Activated naive CD4-positive, alpha-beta T cell treated with anti-CD3 and anti-CD28 coated beads for 36 hours (primary cell): Measurements from ENCODE around the gene EEF1A1. TPM values are rescaled to one million over a fixed set of nuclear protein-coding genes. Genes with fewer than 3 reads are reported as not detected.
A peak's percentile ranks its signal among the peaks of the same experiment; 100 is the strongest.
"Not testable (repeated sequence)": the region's sequence is repeated elsewhere in the genome, so short reads cannot be mapped to it uniquely, and the experiment has no call there.

Experiments used
- CTCF ChIA-PET: fragments of 350-600 bp; sonication (Branson Sonifier 250); formaldehyde crosslinking; loops from one replicate; lab custom pipeline; 2021; ENCODE audit warnings: antibody characterized with exemption; lab: Charles Lee
- DNase-seq: peaks from one replicate; pipeline ENCODE4 v3.0.0-alpha.2; 2020
- H3K27ac Mint-ChIP-seq: one replicate; pipeline ENCODE4 v1.8.0; 2021; ENCODE audit warnings: mild to moderate bottlenecking, mixed read lengths
- H3K27me3 Mint-ChIP-seq: one replicate; pipeline ENCODE4 v1.8.0; 2021; ENCODE audit warnings: low read depth, mixed read lengths
- H3K36me3 Mint-ChIP-seq: one replicate; pipeline ENCODE4 v1.8.0; 2021; ENCODE audit warnings: low read depth, mixed read lengths
- H3K4me1 Mint-ChIP-seq: one replicate; pipeline ENCODE4 v1.8.0; 2021; ENCODE audit warnings: low read depth, mixed read lengths
- H3K4me3 Mint-ChIP-seq: one replicate; pipeline ENCODE4 v1.8.0; 2021; ENCODE audit warnings: mild to moderate bottlenecking, moderate library complexity, mixed read lengths
- H3K9me3 Mint-ChIP-seq: one replicate; pipeline ENCODE4 v1.8.0; 2021; ENCODE audit warnings: mixed read lengths
- intact Hi-C: fragments of 100-400 bp; cut with micrococcal nuclease; formaldehyde crosslinking; loops from one replicate; pipeline ENCODE4 v1.15.1; 2023
- total RNA-seq, 2 experiments: library from RNA; stranded (reverse); gene quantifications; one replicate each; pipeline ENCODE4 v1.2.3, GENCODE V29; 2021

Gene EEF1A1
- total RNA-seq, 2 experiments from 2014 or later: 18,342 to 18,732 TPM

GRCh38 chr6:73525546-73526330 lies 4.9 kb upstream of the EEF1A1 start:
- intact Hi-C loops: no loop called here
- H3K4me3 Mint-ChIP-seq: no peak overlapping the region
- no peaks in the 10 kb centered on the region for H3K27me3 Mint-ChIP-seq
- H3K27ac Mint-ChIP-seq: no peak overlapping the region
- no peak for DNase-seq
- peaks cover 3% of the 10 kb centered on the region for H3K36me3 Mint-ChIP-seq
- no peaks in the 10 kb centered on the region for H3K9me3 Mint-ChIP-seq
- peaks cover 15% of the 10 kb centered on the region for H3K4me1 Mint-ChIP-seq
- CTCF ChIA-PET: interaction anchor here (1.3 kb wide), 1 partner anchor 61 kb away, joined by 6 read pairs; no protein-coding TSS in a partner anchor

DNA sequence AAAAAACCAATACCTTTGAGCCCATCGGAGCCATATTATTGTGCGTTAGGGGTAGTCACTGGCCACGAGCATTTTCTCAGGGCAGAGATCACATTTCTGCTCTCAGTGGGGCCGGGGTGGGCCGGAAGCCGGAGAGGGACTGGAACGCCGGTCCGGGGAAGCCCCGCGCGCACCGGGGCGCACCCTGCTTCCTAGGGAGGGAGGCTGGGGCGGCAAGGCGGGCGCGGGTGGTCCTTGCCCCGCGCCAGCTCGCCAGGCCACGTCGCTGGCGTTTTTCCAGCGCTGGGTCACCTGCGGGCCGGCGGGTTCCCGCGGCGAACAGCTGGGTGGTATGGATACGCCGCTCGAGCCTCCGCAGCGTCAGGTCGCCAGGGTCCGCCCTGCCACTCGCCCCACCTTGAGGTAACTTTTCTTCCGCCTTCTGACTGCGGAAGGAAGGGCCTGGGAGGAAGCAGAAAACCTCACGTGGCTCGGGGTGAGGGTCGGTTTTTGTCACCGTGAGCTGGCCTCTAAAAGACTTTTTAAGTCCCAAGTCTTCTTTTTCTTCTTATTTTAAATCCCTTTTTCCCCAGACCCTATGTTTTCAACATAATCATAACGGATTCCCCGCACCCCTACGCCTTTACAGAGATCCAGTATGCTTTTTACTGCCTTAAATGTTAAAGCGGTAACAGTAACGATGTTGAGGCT lies 2.7 kb upstream of the EEF1A1 start:
- peak overlapping the region; percentile 93 for H3K4me3 Mint-ChIP-seq
- H3K27me3 Mint-ChIP-seq: peaks cover 4% of the 10 kb centered on the region
- H3K9me3 Mint-ChIP-seq: no peaks in the 10 kb centered on the region
- peak; percentile 88 for DNase-seq
- intact Hi-C loops: loop anchor here (1.0 to 5.0 kb wide), 2 partner anchors 87 to 261 kb away; partner anchors contain the start of gene KHDC1
- CTCF ChIA-PET: interaction anchor here (1.0 to 3.4 kb wide), 5 partner anchors 9 to 130 kb away, joined by 3 to 16 read pairs (median 4); partner anchors contain the start of gene SLC17A5
- H3K27ac Mint-ChIP-seq: peak overlapping the region; percentile 99
- H3K36me3 Mint-ChIP-seq: peaks cover 25% of the 10 kb centered on the region
- peaks cover 15% of the 10 kb centered on the region for H3K4me1 Mint-ChIP-seq

GRCh38 chr6:73521351-73521985 lies 636 bp upstream of the EEF1A1 start:
- no peak for DNase-seq
- peak overlapping the region; percentile 99 for H3K27ac Mint-ChIP-seq
- H3K4me1 Mint-ChIP-seq: peaks cover 28% of the 10 kb centered on the region
- CTCF ChIA-PET: interaction anchor here (0.6 to 3.4 kb wide), 8 partner anchors 12 to 132 kb away, joined by 3 to 16 read pairs (median 4); partner anchors contain the start of gene SLC17A5
- peaks cover 43% of the 10 kb centered on the region for H3K36me3 Mint-ChIP-seq
- intact Hi-C loops: loop anchor here (1.0 to 5.0 kb wide), 12 partner anchors 39 to 1763 kb away; partner anchors contain the start of genes CGAS, COX7A2, KHDC1 and MTO1
- H3K27me3 Mint-ChIP-seq: peaks cover 4% of the 10 kb centered on the region
- H3K9me3 Mint-ChIP-seq: no peaks in the 10 kb centered on the region
- peak overlapping the region; percentile 93 for H3K4me3 Mint-ChIP-seq

- intact Hi-C loops: loop anchor here (2.0 to 5.0 kb wide), 3 partner anchors 203 to 1765 kb away; partner anchors contain the start of genes KHDC1 and TMEM30A
- Mint-ChIP-seq H3K9me3 (no peaks in the 10 kb centered on the region), H3K4me3 (peak overlapping the region; percentile 93), H3K4me1 (peaks cover 35% of the 10 kb centered on the region), H3K36me3 (peaks cover 50% of the 10 kb centered on the region), H3K27ac (peak overlapping the region; percentile 99), H3K27me3 (peaks cover 4% of the 10 kb centered on the region)
- CTCF ChIA-PET: interaction anchor here (0.7 to 1.9 kb wide), 3 partner anchors 59 to 132 kb away, joined by 3 to 5 read pairs (median 3); partner anchors contain the start of gene MTO1
- DNase-seq: peak; percentile 89
Observed at GRCh38 chr6:73519926-73520687, 725 bp downstream of the EEF1A1 start.

DNA sequence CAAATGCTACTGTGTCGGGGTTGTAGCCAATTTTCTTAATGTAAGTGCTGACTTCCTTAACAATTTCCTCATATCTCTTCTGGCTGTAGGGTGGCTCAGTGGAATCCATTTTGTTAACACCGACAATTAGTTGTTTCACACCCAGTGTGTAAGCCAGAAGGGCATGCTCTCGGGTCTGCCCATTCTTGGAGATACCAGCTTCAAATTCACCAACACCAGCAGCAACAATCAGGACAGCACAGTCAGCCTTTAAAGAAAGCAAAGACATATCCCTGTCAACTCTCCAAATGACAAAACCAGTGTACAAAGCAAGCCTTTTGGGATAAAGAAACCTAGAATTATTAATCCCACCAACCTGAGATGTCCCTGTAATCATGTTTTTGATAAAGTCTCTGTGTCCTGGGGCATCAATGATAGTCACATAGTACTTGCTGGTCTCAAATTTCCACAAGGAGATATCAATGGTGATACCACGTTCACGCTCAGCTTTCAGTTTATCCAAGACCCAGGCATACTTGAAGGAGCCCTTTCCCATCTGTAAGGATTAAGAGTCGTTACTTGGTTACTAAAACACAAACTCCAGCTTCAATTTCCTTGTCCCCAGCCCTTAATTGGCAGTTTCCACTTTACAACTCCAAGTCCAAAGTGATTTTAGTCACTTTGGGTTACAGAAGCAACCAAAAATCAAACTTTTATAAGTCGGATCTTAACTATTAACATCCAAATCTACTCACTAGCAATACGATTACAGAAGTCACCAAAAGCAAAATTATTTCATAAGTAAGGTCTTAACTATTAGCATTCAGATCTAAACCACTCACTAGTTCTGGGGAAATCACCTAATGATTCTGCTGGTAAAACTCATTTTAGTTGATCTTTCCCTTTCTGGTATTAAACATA lies 1.6 kb downstream of the EEF1A1 start:
- H3K27me3 Mint-ChIP-seq, intact Hi-C loops, DNase-seq, H3K9me3 Mint-ChIP-seq: not testable (repeated sequence)
- Mint-ChIP-seq H3K4me1 (peaks cover 32% of the 10 kb centered on the region), H3K27ac (peak overlapping the region; percentile 99), H3K4me3 (peak overlapping the region; percentile 93), H3K36me3 (peaks cover 53% of the 10 kb centered on the region)
- CTCF ChIA-PET: interaction anchor here (1.1 kb wide), 1 partner anchor 133 kb away, joined by 3 read pairs; no protein-coding TSS in a partner anchor

DNA sequence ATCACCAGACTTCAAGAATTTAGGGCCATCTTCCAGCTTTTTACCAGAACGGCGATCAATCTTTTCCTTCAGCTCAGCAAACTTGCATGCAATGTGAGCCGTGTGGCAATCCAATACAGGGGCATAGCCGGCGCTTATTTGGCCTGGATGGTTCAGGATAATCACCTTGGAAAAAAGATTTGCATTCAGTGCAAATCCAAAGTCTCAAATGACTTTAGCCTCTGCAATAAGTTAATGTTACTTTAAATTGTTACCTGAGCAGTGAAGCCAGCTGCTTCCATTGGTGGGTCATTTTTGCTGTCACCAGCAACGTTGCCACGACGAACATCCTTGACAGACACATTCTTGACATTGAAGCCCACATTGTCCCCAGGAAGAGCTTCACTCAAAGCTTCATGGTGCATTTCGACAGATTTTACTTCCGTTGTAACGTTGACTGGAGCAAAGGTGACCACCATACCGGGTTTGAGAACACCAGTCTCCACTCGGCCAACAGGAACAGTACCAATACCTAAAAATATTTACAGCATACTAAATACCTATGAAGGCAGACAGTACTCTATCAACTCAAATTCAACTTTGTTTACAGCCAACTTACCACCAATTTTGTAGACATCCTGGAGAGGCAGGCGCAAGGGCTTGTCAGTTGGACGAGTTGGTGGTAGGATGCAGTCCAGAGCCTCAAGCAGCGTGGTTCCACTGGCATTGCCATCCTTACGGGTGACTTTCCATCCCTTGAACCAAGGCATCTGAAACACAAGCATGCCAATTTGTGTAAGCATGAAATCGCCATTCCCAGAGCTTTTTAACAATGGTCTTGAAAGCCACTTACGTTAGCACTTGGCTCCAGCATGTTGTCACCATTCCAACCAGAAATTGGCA lies 2.5 kb downstream of the EEF1A1 start:
- Mint-ChIP-seq H3K36me3 (peaks cover 53% of the 10 kb centered on the region), H3K4me1 (peaks cover 27% of the 10 kb centered on the region), H3K4me3 (peak overlapping the region; percentile 93), H3K27ac (peak overlapping the region; percentile 99)
- H3K9me3 Mint-ChIP-seq, intact Hi-C loops, DNase-seq, H3K27me3 Mint-ChIP-seq: not testable (repeated sequence)
- CTCF ChIA-PET: interaction anchor here (0.6 to 0.7 kb wide), 2 partner anchors 58 to 92 kb away, joined by 3 to 4 read pairs; no protein-coding TSS in a partner anchor

DNA sequence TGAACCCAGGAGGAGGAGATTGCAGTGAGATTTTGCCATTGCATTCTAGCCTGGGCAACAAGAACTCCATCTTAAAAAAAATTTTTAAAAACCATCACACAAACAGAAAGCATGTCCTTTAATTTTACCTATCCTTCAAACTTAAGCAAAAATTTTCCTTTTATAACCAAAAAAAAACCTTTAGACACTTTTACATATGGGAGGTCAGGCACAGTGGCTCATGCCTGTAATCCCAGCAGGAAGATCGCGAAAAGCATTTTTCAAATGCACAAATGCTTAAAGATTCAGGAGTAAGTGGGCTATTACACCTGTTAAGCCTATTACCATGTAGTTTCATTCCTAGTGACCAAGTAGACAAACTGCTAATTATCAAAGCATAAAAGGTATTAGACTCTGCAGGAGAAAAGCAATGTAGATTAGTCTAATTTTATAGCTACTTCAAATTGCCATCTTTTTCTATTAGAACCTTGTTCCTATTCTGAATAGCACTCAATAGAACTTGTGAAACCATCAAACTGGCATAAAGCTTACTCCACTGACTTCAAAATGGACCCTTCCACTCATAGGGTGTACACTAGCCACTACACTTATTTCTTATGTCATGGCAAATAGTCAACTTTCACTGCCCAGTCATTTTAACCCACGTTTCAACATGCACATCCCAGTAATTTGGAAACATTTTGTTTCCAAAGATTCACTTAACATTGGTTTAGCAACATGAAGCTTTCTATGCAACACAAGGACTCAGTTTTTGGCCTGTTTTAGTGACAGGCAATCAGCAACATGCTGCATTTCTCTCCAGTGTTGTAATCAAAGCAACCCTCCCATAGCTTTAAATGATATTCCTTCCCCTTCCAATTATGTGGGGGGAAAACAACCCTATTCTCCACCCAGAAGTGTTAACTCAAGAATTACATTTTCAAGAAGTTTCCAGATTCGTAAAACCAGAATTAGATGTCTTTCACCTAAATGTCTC lies 4.0 kb downstream of the EEF1A1 start:
- Mint-ChIP-seq H3K9me3 (no peaks in the 10 kb centered on the region), H3K4me1 (peaks cover 20% of the 10 kb centered on the region), H3K27me3 (peaks cover 4% of the 10 kb centered on the region), H3K36me3 (peaks cover 53% of the 10 kb centered on the region), H3K4me3 (peak overlapping the region; percentile 73), H3K27ac (peak overlapping the region; percentile 83)
- no peak for DNase-seq
- CTCF ChIA-PET: interaction anchor here (1.2 to 5.2 kb wide), 3 partner anchors 89 to 95 kb away, joined by 3 to 44 read pairs (median 3); no protein-coding TSS in a partner anchor
- intact Hi-C loops: no loop called here

GRCh38 chr6:73515204-73515655 lies 5.6 kb downstream of the EEF1A1 start:
- no peaks in the 10 kb centered on the region for H3K9me3 Mint-ChIP-seq
- CTCF ChIA-PET: interaction anchor here (0.7 to 5.2 kb wide), 5 partner anchors 9 to 97 kb away, joined by 3 to 44 read pairs (median 4); no protein-coding TSS in a partner anchor
- DNase-seq: no peak
- peaks cover 4% of the 10 kb centered on the region for H3K27me3 Mint-ChIP-seq
- intact Hi-C loops: loop anchor here (1.0 to 2.0 kb wide), 4 partner anchors 45 to 218 kb away; no protein-coding TSS in a partner anchor
- H3K27ac Mint-ChIP-seq: peak overlapping the region; percentile 83
- H3K4me3 Mint-ChIP-seq: peak overlapping the region; percentile 4
- peaks cover 45% of the 10 kb centered on the region for H3K36me3 Mint-ChIP-seq
- peaks cover 24% of the 10 kb centered on the region for H3K4me1 Mint-ChIP-seq

DNA sequence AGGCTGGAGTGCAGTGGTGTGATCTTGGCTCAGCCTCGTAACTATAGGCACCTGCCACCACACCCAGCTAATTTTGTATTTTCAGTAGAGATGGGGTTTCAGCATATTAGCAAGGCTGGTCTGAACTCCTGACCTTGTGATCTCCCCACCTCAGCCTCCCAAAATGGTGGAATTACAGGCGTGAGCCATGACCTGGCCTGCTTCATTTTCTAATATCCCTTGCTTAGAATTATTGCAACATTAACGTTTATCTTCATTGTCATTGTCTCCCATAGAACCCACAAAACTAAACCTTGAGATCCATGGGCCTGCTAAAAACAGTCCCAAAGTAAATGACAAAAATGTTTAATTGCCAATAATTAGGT lies 6.1 kb downstream of the EEF1A1 start:
- no peaks in the 10 kb centered on the region for H3K27me3 Mint-ChIP-seq
- DNase-seq: no peak
- H3K9me3 Mint-ChIP-seq: no peaks in the 10 kb centered on the region
- peaks cover 40% of the 10 kb centered on the region for H3K36me3 Mint-ChIP-seq
- intact Hi-C loops: loop anchor here (1.0 to 2.0 kb wide), 4 partner anchors 46 to 218 kb away; no protein-coding TSS in a partner anchor
- CTCF ChIA-PET: interaction anchor here (1.0 to 5.2 kb wide), 4 partner anchors 9 to 97 kb away, joined by 3 to 44 read pairs (median 5); no protein-coding TSS in a partner anchor
- peak overlapping the region; percentile 83 for H3K27ac Mint-ChIP-seq
- peaks cover 25% of the 10 kb centered on the region for H3K4me1 Mint-ChIP-seq
- H3K4me3 Mint-ChIP-seq: peak overlapping the region; percentile 4
